RWPE1 (cell line): ENCODE results near the gene OTOR.

Experiments
- CTCF ChIA-PET: fragments of 350-600 bp; sonication (Branson Sonifier 250); formaldehyde crosslinking; extraction: SDS; loops from one replicate; lab custom pipeline; 2021; lab: Yijun Ruan, JAX
- POLR2A ChIA-PET: fragments of 400-600 bp; formaldehyde crosslinking; extraction: SDS; loops from one replicate; lab custom pipeline; 2020; ENCODE audit warnings: antibody characterized with exemption; ENCODE audit not compliant: low non-redundant PET; lab: Yijun Ruan, JAX
- DNase-seq: peaks from one replicate; pipeline ENCODE4 v3.0.0; 2012; ENCODE audit warnings: low spot score
- H3K27ac ChIP-seq: fragments of 450-650 bp; 2 replicates; pipeline ENCODE4 v1.5.1; 2017
- CTCF ChIP-seq: fragments of 450-650 bp; conservative IDR thresholded peaks from 2 replicates; pipeline ENCODE4 v1.5.1; 2017; ENCODE audit warnings: low read depth, mild to moderate bottlenecking

The OTOR gene

GRCh38 chr20:16775961-16776360 lies 27.8 kb downstream of the OTOR start:
- no peak for DNase-seq
- ChIA-PET POLR2A (no interaction called here), CTCF (no interaction called here)
- no peak for TF ChIP-seq CTCF
- H3K27ac ChIP-seq = no peak overlapping the region

- ChIA-PET POLR2A (no interaction called here), CTCF (no interaction called here)
- no peak for DNase-seq
- no peak for TF ChIP-seq CTCF
- no peak overlapping the region for H3K27ac ChIP-seq
Measured at GRCh38 chr20:16777126-16777525, 29.0 kb downstream of the OTOR start.

GRCh38 chr20:16778159-16778558 lies 30.0 kb downstream of the OTOR start:
- ChIA-PET CTCF (no interaction called here), POLR2A (no interaction called here)
- no peak for TF ChIP-seq CTCF
- no peak for DNase-seq
- no peak overlapping the region for H3K27ac ChIP-seq

- no peak for DNase-seq
- POLR2A ChIA-PET = no interaction called here
- TF ChIP-seq CTCF = no peak
- no peak overlapping the region for H3K27ac ChIP-seq
- CTCF ChIA-PET = no interaction called here
Measured at GRCh38 chr20:16781496-16781895, 33.3 kb downstream of the OTOR start.

- no peak for TF ChIP-seq CTCF
- no peak overlapping the region for H3K27ac ChIP-seq
- no peak for DNase-seq
- ChIA-PET CTCF (interaction anchor here (0.6 kb wide), 1 partner anchor 164 kb away, joined by 4 read pairs; no protein-coding TSS in a partner anchor), POLR2A (no interaction called here)
Measured at GRCh38 chr20:16785226-16785625, 37.1 kb downstream of the OTOR start.
